Vagina (tissue), 2 donors: ENCODE data around the gene CLCA2.

Source experiments
- CTCF ChIP-seq, 3 experiments: fragments of 450-650 bp in 2 of 3; fragments of 200-600 bp in 1 of 3; sonication (generic) in 1 of 3; IDR thresholded peaks; one replicate each; pipeline ENCODE4 v1.5.1; 2017 to 2019; ENCODE audit warnings: antibody characterized with exemption in 3 of 3, mild to moderate bottlenecking in 2 of 3, moderate library complexity in 2 of 3
- POLR2A ChIP-seq, 2 donors: fragments of 450-650 bp; IDR thresholded peaks; one replicate each; pipeline ENCODE4 v1.6.1; 2017; ENCODE audit warnings: antibody characterized with exemption in 2 of 2, mild to moderate bottlenecking in 2 of 2, moderate library complexity in 2 of 2
- POLR2AphosphoS5 ChIP-seq, 2 donors: sonication (generic); formaldehyde crosslinking; IDR thresholded peaks; one replicate each; pipeline ENCODE4 v1.9.0; 2017; ENCODE audit warnings: antibody characterized with exemption in 2 of 2, mild to moderate bottlenecking in 2 of 2, low read depth in 1 of 2; ENCODE audit not compliant: insufficient read depth in 1 of 2

GRCh38 chr1:86498281-86498680 is 74.3 kb downstream of the CLCA2 start:
- no peak for TF ChIP-seq CTCF (IDR thresholded peaks at IDR 0.05)
- TF ChIP-seq POLR2A (IDR thresholded peaks at IDR 0.05), result no peak
- TF ChIP-seq POLR2AphosphoS5 (IDR thresholded peaks at IDR 0.05; ENCODE audit: insufficient read depth in 1 of 2, low read depth in 1 of 2), result no peak
